ENCODE results near the gene LURAP1L.

LURAP1L gene

GRCh38 chr9:12737871-12738270, 36.9 kb upstream of the LURAP1L start:
- no peak for TF ChIP-seq CTCF (IDR thresholded peaks at IDR 0.05; ENCODE audit: control extremely low read depth, extremely low read depth, low read depth, missing control alignments)

DNA sequence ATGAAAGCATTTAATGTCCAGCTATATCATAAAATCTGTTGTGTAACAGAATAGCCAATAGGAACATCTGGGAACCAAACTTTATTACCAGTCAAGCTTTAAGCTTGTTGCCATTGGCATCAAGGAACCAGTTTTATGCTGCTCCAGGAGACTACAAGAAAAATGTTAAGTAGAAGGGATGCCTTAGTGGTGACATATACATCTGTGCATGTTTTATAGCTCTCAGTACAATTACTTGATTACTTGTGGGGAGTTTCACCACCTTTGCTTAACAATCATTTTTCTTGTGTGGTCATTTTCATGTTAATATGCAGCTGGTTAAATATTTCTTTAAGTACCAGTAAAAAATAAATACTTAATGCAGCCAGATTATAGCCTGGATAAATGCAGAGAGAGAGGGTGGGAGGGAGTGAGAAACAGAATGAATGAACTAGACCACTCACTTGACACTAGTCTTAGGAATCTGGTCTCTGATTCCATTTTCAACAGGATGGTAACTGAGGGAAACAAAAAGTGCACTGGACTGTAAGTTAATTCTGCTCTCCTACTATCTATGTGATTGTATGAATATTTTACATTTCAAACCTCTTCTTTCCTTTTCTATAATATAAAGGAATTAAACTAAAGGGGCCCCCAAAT, 35.7 kb upstream of the LURAP1L start:
- no peak for TF ChIP-seq CTCF (IDR thresholded peaks at IDR 0.05; ENCODE audit: control extremely low read depth, extremely low read depth, low read depth, missing control alignments)
- POLR2A ChIA-PET = interaction anchor here (0.5 kb wide), 1 partner anchor 349 kb away, joined by 3 read pairs; no protein-coding TSS in a partner anchor
- CTCF ChIA-PET = interaction anchor here (1.4 to 1.5 kb wide), 2 partner anchors 10 to 20 kb away, joined by 3 to 4 read pairs; no protein-coding TSS in a partner anchor
- no peak for DNase-seq (ENCODE audit: extremely low spot score)

More at GRCh38 chr9:12737871-12738270, 36.9 kb upstream of the LURAP1L start:
- DNase-seq (ENCODE audit: extremely low spot score) = no peak
- POLR2A ChIA-PET = no interaction called here
- CTCF ChIA-PET = interaction anchor here (1.4 to 4.1 kb wide), 2 partner anchors 13 to 19 kb away, joined by 3 to 12 read pairs; no protein-coding TSS in a partner anchor

DNA sequence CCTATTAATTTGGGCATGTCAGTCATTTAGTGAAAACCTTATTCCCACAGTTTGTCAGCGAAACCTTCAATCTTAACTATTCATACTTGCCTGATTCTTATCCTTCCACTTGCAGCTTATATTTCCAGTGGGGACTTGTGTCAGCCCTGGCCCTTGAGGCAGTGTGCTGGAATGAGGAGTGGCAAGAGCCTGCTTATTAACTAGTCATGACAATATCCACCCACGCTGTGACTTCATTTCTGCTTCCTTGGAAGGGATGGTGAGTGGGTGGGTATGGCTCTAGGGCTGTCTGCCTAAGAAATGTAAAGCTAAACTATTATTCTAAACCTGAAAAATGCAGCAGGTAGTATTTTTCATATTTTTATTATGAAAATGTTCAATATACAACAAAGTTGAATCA, 34.0 kb upstream of the LURAP1L start:
- no peak for DNase-seq (ENCODE audit: extremely low spot score)
- no peak for TF ChIP-seq CTCF (IDR thresholded peaks at IDR 0.05; ENCODE audit: control extremely low read depth, extremely low read depth, low read depth, missing control alignments)
- POLR2A ChIA-PET = no interaction called here
- CTCF ChIA-PET = interaction anchor here (1.7 kb wide), 1 partner anchor 78 kb away, joined by 4 read pairs; no protein-coding TSS in a partner anchor

- no peak for TF ChIP-seq CTCF (IDR thresholded peaks at IDR 0.05; ENCODE audit: control extremely low read depth, extremely low read depth, low read depth, missing control alignments)
- ChIA-PET POLR2A (no interaction called here), CTCF (no interaction called here)
- no peak for DNase-seq (ENCODE audit: extremely low spot score)
These were observed 26.8 kb upstream of the LURAP1L start for GRCh38 chr9:12748016-12748415.

GRCh38 chr9:12748954-12749353, 25.9 kb upstream of the LURAP1L start:
- no peak for TF ChIP-seq CTCF (IDR thresholded peaks at IDR 0.05; ENCODE audit: control extremely low read depth, extremely low read depth, low read depth, missing control alignments)
- POLR2A ChIA-PET = no interaction called here
- no peak for DNase-seq (ENCODE audit: extremely low spot score)
- CTCF ChIA-PET = no interaction called here

DNA sequence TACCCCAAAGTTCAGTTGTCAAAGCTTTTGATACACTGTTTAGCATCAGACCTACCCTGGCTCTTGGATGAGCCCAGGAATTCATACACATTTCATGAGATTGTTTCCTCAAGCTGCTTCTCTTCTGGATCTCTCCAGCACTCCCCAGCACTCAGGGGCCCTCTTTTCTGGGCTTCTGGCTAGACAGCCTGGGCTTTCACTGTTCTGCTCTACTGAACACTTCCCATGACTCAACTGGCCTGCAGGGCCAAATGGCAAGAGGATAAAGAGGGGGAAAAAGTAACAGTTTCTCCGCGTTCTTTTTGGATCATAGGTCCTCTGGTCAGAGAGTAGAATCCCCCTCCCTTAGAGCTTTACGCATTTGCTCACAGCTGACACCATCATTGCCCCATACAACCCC, 20.9 kb upstream of the LURAP1L start:
- CTCF ChIA-PET = interaction anchor here (1.5 to 2.0 kb wide), 2 partner anchors 19 to 22 kb away, joined by 3 to 4 read pairs; no protein-coding TSS in a partner anchor

More for the DNA sequence above, 20.9 kb upstream of the LURAP1L start:
- TF ChIP-seq CTCF (IDR thresholded peaks at IDR 0.05; ENCODE audit: control extremely low read depth, extremely low read depth, low read depth, missing control alignments) = no peak
- POLR2A ChIA-PET = no interaction called here
- no peak for DNase-seq (ENCODE audit: extremely low spot score)
